Skeletal muscle satellite cell (primary cell): ENCODE results near the gene FLNC.

ENCODE experiments used
- H3K27me3 ChIP-seq: 2 replicates; pipeline ENCODE4 v1.7.0; 2013; ENCODE audit warnings: low read length; ENCODE audit not compliant: control insufficient read depth, insufficient read depth
- H3K36me3 ChIP-seq: 2 replicates; pipeline ENCODE4 v1.7.0; 2013; ENCODE audit warnings: mild to moderate bottlenecking, control low read depth, low read length; ENCODE audit not compliant: insufficient read depth
- H3K4me1 ChIP-seq: 2 replicates; pipeline ENCODE4 v1.7.0; 2013; ENCODE audit warnings: low read length; ENCODE audit not compliant: control insufficient read depth, insufficient read depth
- H3K4me2 ChIP-seq: 2 replicates; pipeline ENCODE4 v1.7.0; 2013; ENCODE audit warnings: mild to moderate bottlenecking, low read length
- H3K4me3 ChIP-seq: 2 replicates; pipeline ENCODE4 v1.7.0; 2013; ENCODE audit warnings: low read length
- H3K9ac ChIP-seq: 2 replicates; pipeline ENCODE4 v1.7.0; 2013; ENCODE audit warnings: mild to moderate bottlenecking, low read depth, low read length, moderate library complexity
- H3K9me3 ChIP-seq: replicated peaks from 2 replicates; pipeline ENCODE4 v1.7.0; 2013; ENCODE audit warnings: mild to moderate bottlenecking, control low read depth, low read length

Gene FLNC

GRCh38 chr7:128888039-128888755, 58.0 kb downstream of the FLNC start:
- no peaks in the 10 kb centered on the region for H3K4me1 ChIP-seq

GRCh38 chr7:128888756-128889095, 58.5 kb downstream of the FLNC start:
- Histone ChIP-seq H3K9me3 (no peaks in the 10 kb centered on the region), H3K4me2 (no peak overlapping the region), H3K27me3 (peaks cover 29% of the 10 kb centered on the region), H3K9ac (no peak overlapping the region), H3K4me1 (no peaks in the 10 kb centered on the region), H3K4me3 (no peak overlapping the region), H3K36me3 (no peaks in the 10 kb centered on the region)

More at GRCh38 chr7:128888039-128888755, 58.0 kb downstream of the FLNC start:
- no peaks in the 10 kb centered on the region for H3K36me3 ChIP-seq
- no peak overlapping the region for H3K9ac ChIP-seq
- no peak overlapping the region for H3K4me2 ChIP-seq
- no peak overlapping the region for H3K4me3 ChIP-seq
- no peaks in the 10 kb centered on the region for H3K9me3 ChIP-seq
- H3K27me3 ChIP-seq: peaks cover 26% of the 10 kb centered on the region

GRCh38 chr7:128889121-128889520, 58.9 kb downstream of the FLNC start:
- Histone ChIP-seq H3K4me3 (no peak overlapping the region), H3K4me1 (no peaks in the 10 kb centered on the region), H3K9me3 (no peaks in the 10 kb centered on the region), H3K4me2 (no peak overlapping the region), H3K36me3 (no peaks in the 10 kb centered on the region), H3K27me3 (peaks cover 29% of the 10 kb centered on the region), H3K9ac (no peak overlapping the region)

- Histone ChIP-seq H3K4me3 (peak overlapping the region; percentile 39), H3K27me3 (peaks cover 29% of the 10 kb centered on the region), H3K9ac (no peak overlapping the region)
Measured at GRCh38 chr7:128890306-128891109, 60.3 kb downstream of the FLNC start.

GRCh38 chr7:128891110-128891941, 61.1 kb downstream of the FLNC start:
- no peaks in the 10 kb centered on the region for H3K9me3 ChIP-seq
- H3K9ac ChIP-seq: no peak overlapping the region
- H3K27me3 ChIP-seq: peaks cover 28% of the 10 kb centered on the region
- no peaks in the 10 kb centered on the region for H3K36me3 ChIP-seq
- no peaks in the 10 kb centered on the region for H3K4me1 ChIP-seq
- H3K4me3 ChIP-seq: peak overlapping the region; percentile 39
- peak overlapping the region; percentile 68 for H3K4me2 ChIP-seq

More at GRCh38 chr7:128890306-128891109, 60.3 kb downstream of the FLNC start:
- peak overlapping the region; percentile 68 for H3K4me2 ChIP-seq
- no peaks in the 10 kb centered on the region for H3K36me3 ChIP-seq
- H3K4me1 ChIP-seq: no peaks in the 10 kb centered on the region
- H3K9me3 ChIP-seq: no peaks in the 10 kb centered on the region

GRCh38 chr7:128891942-128892269, 61.7 kb downstream of the FLNC start:
- Histone ChIP-seq H3K4me1 (no peaks in the 10 kb centered on the region), H3K4me3 (no peak overlapping the region), H3K27me3 (peaks cover 27% of the 10 kb centered on the region), H3K9me3 (no peaks in the 10 kb centered on the region), H3K9ac (no peak overlapping the region), H3K4me2 (no peak overlapping the region), H3K36me3 (no peaks in the 10 kb centered on the region)

GRCh38 chr7:128892521-128893250, 62.5 kb downstream of the FLNC start:
- Histone ChIP-seq H3K9ac (no peak overlapping the region), H3K4me3 (no peak overlapping the region), H3K9me3 (no peaks in the 10 kb centered on the region), H3K4me2 (no peak overlapping the region), H3K4me1 (no peaks in the 10 kb centered on the region), H3K36me3 (no peaks in the 10 kb centered on the region), H3K27me3 (peaks cover 32% of the 10 kb centered on the region)

- Histone ChIP-seq H3K4me3 (no peak overlapping the region), H3K4me1 (no peaks in the 10 kb centered on the region), H3K9me3 (no peaks in the 10 kb centered on the region), H3K9ac (no peak overlapping the region), H3K27me3 (peaks cover 34% of the 10 kb centered on the region), H3K4me2 (no peak overlapping the region), H3K36me3 (no peaks in the 10 kb centered on the region)
Measured at GRCh38 chr7:128893251-128894100, 63.3 kb downstream of the FLNC start.

- Histone ChIP-seq H3K9ac (no peak overlapping the region), H3K36me3 (no peaks in the 10 kb centered on the region), H3K4me3 (no peak overlapping the region), H3K4me1 (no peaks in the 10 kb centered on the region), H3K4me2 (no peak overlapping the region), H3K27me3 (peaks cover 34% of the 10 kb centered on the region), H3K9me3 (no peaks in the 10 kb centered on the region)
Measured at GRCh38 chr7:128894101-128894440, 63.9 kb downstream of the FLNC start.

- peaks cover 40% of the 10 kb centered on the region for H3K27me3 ChIP-seq
- H3K4me2 ChIP-seq: no peak overlapping the region
- no peaks in the 10 kb centered on the region for H3K36me3 ChIP-seq
- H3K4me3 ChIP-seq: no peak overlapping the region
- no peaks in the 10 kb centered on the region for H3K4me1 ChIP-seq
- peaks cover 8% of the 10 kb centered on the region for H3K9me3 ChIP-seq
- no peak overlapping the region for H3K9ac ChIP-seq
Measured at GRCh38 chr7:128895320-128895719, 65.1 kb downstream of the FLNC start.
